ENCODE data around the gene GP1BA. TPM values are rescaled to one million over a fixed set of nuclear protein-coding genes. Genes with fewer than 3 reads are reported as not detected.
A peak's percentile ranks its signal among the peaks of the same experiment; 100 is the strongest.

The GP1BA gene
- total RNA-seq, 1 donor from 2014 or later, result 0.22 TPM

DNA sequence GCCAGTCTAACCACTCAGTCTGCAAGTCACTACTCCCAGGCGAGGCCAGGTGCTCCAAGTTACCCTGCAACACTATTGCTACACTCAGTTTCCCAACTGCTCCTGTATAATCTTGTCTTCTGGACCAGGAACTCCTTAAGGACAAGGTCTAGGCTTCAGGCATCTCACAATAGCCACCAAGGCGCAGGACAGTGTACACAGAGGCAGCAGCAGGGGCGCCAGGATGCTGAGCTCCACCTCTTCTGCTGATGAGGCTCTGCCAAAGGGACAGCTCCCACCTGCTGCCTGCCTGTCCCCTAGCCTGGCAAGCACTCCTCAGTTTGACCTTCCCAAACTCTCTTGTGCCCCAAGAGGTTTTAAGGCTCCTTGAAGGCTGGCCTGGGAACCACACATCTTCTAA, 4.4 kb downstream of the GP1BA start:
- no peak for TF ChIP-seq CTCF (IDR thresholded peaks at IDR 0.05; ENCODE audit: borderline replicate concordance)
- Histone ChIP-seq H3K27ac (replicated peaks) (no peak overlapping the region), H3K4me1 (peaks cover 48% of the 10 kb centered on the region), H3K4me3 (no peak overlapping the region), H3K9me3 (replicated peaks) (no peaks in the 10 kb centered on the region), H3K36me3 (peaks cover 30% of the 10 kb centered on the region), H3K27me3 (ENCODE audit: low read depth) (no peaks in the 10 kb centered on the region)
- intact Hi-C loops (cut with micrococcal nuclease), result no loop called here
- no peak for DNase-seq

- intact Hi-C loops (cut with micrococcal nuclease), result no loop called here
- Histone ChIP-seq H3K36me3 (peaks cover 39% of the 10 kb centered on the region), H3K27me3 (ENCODE audit: low read depth) (no peaks in the 10 kb centered on the region), H3K4me1 (peaks cover 57% of the 10 kb centered on the region), H3K27ac (replicated peaks) (no peak overlapping the region), H3K4me3 (no peak overlapping the region), H3K9me3 (replicated peaks) (no peaks in the 10 kb centered on the region)
- no peak for TF ChIP-seq CTCF (IDR thresholded peaks at IDR 0.05; ENCODE audit: borderline replicate concordance)
- DNase-seq, result no peak
Observed at GRCh38 chr17:4937553-4937952, 5.5 kb downstream of the GP1BA start.

DNA sequence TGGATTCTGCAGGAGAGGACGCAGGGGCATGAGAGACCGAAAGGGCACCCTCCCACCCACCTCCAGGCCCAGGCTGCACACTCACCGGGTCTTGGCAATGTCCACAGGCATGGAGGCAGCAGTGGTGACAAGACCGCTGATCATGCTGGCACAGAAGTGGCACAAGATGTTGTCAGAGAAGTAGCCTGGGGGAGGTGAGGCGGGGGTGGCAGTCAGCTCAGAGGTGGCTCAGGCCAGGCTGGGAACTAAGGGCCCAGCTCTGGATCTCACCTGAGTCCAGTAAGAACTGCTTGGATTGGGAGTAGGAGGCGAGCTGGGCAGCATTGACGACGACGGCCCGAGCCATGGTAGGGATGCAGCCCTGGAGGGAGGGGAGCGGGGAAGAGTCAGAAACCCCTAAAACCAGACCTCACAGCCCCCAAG, 6.0 kb downstream of the GP1BA start:
- DNase-seq, result no peak
- Histone ChIP-seq H3K36me3 (peaks cover 44% of the 10 kb centered on the region), H3K9me3 (replicated peaks) (no peaks in the 10 kb centered on the region), H3K4me1 (peaks cover 62% of the 10 kb centered on the region), H3K27me3 (ENCODE audit: low read depth) (no peaks in the 10 kb centered on the region), H3K4me3 (peak overlapping the region; percentile 84), H3K27ac (replicated peaks) (peak overlapping the region; percentile 96)
- intact Hi-C loops (cut with micrococcal nuclease), result no loop called here
- no peak for TF ChIP-seq CTCF (IDR thresholded peaks at IDR 0.05; ENCODE audit: borderline replicate concordance)

- peaks cover 69% of the 10 kb centered on the region for H3K4me1 ChIP-seq
- no peaks in the 10 kb centered on the region for H3K9me3 ChIP-seq (replicated peaks)
- peak overlapping the region; percentile 84 for H3K4me3 ChIP-seq
- peaks cover 52% of the 10 kb centered on the region for H3K36me3 ChIP-seq
- intact Hi-C loops (cut with micrococcal nuclease), result no loop called here
- peak overlapping the region; percentile 96 for H3K27ac ChIP-seq (replicated peaks)
- no peak for TF ChIP-seq CTCF (IDR thresholded peaks at IDR 0.05; ENCODE audit: borderline replicate concordance)
- no peak for DNase-seq
- no peaks in the 10 kb centered on the region for H3K27me3 ChIP-seq (ENCODE audit: low read depth)
Observed at GRCh38 chr17:4938688-4939545, 6.8 kb downstream of the GP1BA start.

GRCh38 chr17:4939546-4939795, 7.4 kb downstream of the GP1BA start:
- TF ChIP-seq CTCF (IDR thresholded peaks at IDR 0.05; ENCODE audit: borderline replicate concordance), result no peak
- Histone ChIP-seq H3K36me3 (peaks cover 58% of the 10 kb centered on the region), H3K4me3 (peak overlapping the region; percentile 84), H3K9me3 (replicated peaks) (no peaks in the 10 kb centered on the region), H3K27ac (replicated peaks) (peak overlapping the region; percentile 96), H3K4me1 (peaks cover 69% of the 10 kb centered on the region), H3K27me3 (ENCODE audit: low read depth) (no peaks in the 10 kb centered on the region)
- intact Hi-C loops (cut with micrococcal nuclease), result no loop called here
- peak; percentile 44 for DNase-seq

Data from left ventricle myocardium inferior (tissue), 1 donor.